GM18505 (cell line): ENCODE data around the gene MTCH2.

Experiments used
- ATAC-seq: cut with Tn5 transposase; IDR thresholded peaks from one replicate; pipeline ENCODE4 v1.9.1; 2021; ENCODE audit not compliant: unreplicated experiment
- POLR2A ChIP-seq: IDR thresholded peaks from 4 replicates; pipeline ENCODE4 v1.6.1; 2011; ENCODE audit warnings: borderline replicate concordance; ENCODE audit not compliant: insufficient read depth, insufficient read length; ENCODE audit errors: extremely low read depth

Gene MTCH2

GRCh38 chr11:47592970-47593369 lies 49.4 kb downstream of the MTCH2 start:
- TF ChIP-seq POLR2A = no peak
- ATAC-seq = no peak

GRCh38 chr11:47592251-47592650 lies 50.1 kb downstream of the MTCH2 start:
- TF ChIP-seq POLR2A = no peak
- no peak for ATAC-seq

DNA sequence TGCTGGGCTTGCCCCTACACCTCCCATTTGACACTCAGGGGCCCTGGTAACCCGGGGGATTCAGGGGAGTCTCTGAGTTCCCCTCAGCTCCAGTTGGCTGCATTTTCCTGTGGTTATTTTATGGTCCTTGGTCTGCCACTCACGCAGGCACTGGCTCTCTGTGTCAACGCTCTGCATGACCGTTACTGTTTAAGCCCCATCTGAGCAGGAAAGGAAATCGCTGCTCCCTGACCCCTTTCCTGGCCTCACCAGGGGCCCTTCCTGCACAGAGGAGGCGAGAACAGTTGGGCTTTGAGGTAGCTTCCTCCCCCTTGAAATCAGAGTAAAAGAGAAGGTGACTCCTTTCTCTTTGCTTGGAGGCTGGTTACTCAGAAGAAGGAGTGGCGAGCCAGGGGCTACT lies 50.6 kb downstream of the MTCH2 start:
- no peak for TF ChIP-seq POLR2A
- ATAC-seq = no peak

- no peak for ATAC-seq
Measured at GRCh38 chr11:47589977-47590861, 52.1 kb downstream of the MTCH2 start.

DNA sequence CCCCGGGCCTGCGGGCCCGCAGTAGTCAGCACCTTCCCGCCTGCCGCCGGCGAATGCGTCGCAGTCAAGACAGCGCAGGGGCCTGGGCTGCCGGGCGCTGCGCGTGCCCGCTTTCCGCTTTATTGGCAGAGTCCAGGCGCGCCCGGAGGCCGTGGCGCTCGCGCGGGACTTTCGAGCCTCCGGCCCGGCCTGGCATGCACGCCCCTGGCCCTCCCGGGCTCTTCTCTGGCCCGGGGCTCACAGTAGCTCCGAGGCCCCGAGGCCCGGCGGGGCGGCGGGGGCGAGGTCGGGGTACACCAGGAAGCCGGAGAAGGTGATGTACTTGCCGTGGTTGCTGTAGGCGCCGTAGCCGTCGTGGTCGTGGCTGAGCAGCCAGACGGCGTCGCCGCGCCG lies 52.8 kb downstream of the MTCH2 start:
- ATAC-seq = no peak
- no peak for TF ChIP-seq POLR2A

More at GRCh38 chr11:47589977-47590861, 52.1 kb downstream of the MTCH2 start:
- no peak for TF ChIP-seq POLR2A

- no peak for ATAC-seq
- no peak for TF ChIP-seq POLR2A
Measured at GRCh38 chr11:47589118-47589517, 53.2 kb downstream of the MTCH2 start.

DNA sequence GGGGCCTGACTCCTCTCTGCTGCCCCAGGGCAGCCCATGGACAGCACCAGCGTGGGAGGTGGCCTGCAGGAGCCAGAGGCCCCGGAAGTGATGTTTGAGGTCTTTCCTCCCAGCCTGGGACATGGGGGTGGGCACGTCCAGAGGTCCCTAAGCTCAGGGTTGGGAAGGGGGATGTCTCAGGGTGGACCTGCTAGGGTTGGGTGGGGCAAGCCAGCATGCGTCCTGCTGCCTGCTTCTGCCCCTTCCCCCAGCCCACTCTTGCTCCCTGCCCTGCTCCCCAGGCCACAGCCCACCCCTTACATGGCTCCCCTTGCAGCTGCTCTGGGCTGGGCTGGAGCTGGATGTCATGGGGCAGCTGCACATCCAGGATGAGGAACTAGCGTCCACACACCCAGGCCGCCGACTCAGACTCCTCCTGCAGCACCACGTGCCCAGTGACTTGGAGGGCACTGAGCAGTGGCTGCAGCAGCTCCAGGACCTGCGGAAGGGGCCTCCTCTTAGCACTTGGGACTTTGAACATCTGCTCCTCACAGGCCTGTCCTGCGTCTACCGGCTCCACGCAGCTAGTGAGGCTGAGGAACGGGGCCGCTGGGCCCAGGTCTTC lies 54.5 kb downstream of the MTCH2 start:
- no peak for TF ChIP-seq POLR2A
- no peak for ATAC-seq

DNA sequence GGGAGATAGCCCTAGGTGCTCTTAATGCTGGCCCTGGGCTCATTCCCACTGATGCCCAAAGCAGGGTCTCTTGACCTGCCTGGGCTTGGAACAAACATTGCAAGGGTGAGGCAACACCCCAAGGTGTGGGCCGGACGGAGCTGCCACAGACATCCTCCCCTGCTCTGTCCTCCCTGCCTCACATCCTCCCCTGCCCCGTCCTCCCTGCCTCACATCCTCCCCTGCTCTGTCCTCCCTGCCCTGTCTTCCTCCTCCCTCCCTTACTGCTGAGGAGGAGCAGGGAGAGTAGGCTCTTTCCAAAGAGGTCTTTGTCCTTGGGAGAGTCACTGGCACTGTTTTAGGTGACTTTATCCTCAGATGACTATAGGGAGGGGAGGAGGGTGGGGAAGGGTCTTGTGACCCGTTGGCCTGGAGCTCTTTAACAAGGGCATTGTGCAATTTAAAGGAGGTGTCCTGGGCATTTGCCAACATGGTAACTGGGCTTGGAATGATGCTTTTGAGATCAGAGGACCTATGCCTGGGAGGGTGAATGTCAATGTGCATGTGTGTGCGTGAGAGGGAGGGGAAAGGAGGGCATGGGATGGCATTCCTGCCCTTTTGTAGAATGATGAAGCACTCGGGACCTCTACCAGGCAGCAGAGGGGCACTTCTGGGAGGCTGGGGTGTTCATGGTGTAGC lies 55.2 kb downstream of the MTCH2 start:
- no peak for ATAC-seq
- TF ChIP-seq POLR2A = no peak

GRCh38 chr11:47586098-47586855 lies 56.1 kb downstream of the MTCH2 start, which contains the start of gene FAM180B:
Gene FAM180B, plus strand, starts transcription at chr11:47586678. Its CDS starts 91 bp downstream, at chr11:47586769.
- TF ChIP-seq POLR2A = no peak
- ATAC-seq = no peak

DNA sequence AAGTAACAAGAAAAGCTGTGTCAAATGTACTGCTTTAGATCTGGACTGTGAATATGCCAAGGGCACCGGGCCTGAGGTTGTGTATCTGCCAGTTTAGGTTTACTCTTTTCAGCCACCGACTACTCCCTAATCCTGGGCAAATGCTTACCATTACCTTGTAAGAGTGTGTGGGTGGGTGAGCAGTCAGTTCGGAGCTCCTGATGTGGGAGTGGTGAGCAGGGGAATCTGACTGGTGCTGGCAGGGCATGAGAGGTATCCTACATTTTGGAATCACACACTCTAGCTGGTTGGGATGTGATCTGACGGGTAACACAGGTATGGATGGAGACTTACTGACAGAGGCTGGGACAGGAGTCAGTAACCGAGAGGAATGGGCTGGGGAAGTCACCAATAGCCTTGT lies 58.5 kb downstream of the MTCH2 start:
- no peak for TF ChIP-seq POLR2A
- ATAC-seq = no peak

- peak; percentile 81 for TF ChIP-seq POLR2A
- ATAC-seq = peak; percentile 92
Measured at GRCh38 chr11:47578524-47579494, 63.5 kb downstream of the MTCH2 start, which contains the start of the genes KBTBD4 and NDUFS3. Gene KBTBD4, minus strand, starts transcription at chr11:47578970. Its CDS starts 19 bp downstream, at chr11:47578951. Gene NDUFS3, plus strand, starts transcription at chr11:47579074. Its CDS starts 18 bp downstream, at chr11:47579092.
